ENCODE results near the gene UBE2F. TPM values are rescaled to one million over a fixed set of nuclear protein-coding genes. Genes with fewer than 3 reads are reported as not detected.
"Not testable (repeated sequence)": the region's sequence is repeated elsewhere in the genome, so short reads cannot be mapped to it uniquely, and the experiment has no call there.

UBE2F gene
- total RNA-seq, 2 donors from 2014 or later = 49.5 to 49.9 TPM

DNA sequence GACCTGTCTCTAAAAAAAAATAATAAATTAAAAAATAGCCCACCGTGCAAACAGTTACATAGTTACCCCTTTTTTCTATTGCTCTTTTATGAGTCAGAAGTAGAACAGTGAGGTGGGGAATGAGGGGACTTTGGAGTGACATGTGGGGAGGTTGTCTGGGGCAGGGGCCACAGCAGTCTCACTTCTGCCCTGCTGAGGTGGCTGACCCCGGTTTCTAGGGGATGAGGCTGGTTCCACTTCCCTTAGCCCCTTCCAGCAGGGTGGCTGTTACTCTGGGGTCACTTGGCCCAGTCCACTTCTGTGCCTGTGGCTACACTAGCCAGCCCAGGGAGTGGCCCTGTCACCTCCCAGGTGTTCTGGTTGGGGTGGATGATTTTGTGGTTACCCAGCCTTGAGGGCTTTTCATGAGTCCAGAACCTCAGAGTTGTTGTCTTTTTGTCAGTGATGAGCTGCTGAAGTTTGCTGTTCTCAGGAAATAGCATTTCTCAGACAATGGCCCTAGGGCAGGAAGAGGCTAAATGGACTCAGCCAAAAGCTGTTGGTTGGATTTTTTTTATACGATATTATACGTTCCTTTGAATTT, 66.0 kb downstream of the UBE2F start:
- intact Hi-C loops (cut with DNase I) = no loop called here
- no peak for DNase-seq (ENCODE audit: low spot score)

DNA sequence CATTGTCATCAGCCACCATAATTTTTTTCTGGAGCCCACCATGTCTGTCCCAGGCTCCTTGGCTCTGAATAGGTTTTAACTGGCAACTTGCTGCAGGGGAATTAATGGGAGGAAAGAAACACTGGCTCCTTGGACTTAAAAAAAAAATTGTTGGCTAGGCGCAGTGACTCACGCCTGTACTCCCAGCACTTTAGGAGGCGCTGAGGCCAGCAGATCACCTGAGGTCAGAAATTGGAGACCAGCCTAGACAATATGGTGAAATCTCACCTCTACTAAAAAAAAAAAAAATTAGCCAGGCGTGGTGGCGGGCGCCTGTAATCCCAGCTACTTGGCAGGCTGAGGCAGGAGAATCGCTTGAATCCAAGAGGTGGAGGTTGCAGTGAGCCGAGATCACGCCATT, 67.2 kb downstream of the UBE2F start:
- intact Hi-C loops (cut with DNase I); DNase-seq (ENCODE audit: low spot score): not testable (repeated sequence)

DNA sequence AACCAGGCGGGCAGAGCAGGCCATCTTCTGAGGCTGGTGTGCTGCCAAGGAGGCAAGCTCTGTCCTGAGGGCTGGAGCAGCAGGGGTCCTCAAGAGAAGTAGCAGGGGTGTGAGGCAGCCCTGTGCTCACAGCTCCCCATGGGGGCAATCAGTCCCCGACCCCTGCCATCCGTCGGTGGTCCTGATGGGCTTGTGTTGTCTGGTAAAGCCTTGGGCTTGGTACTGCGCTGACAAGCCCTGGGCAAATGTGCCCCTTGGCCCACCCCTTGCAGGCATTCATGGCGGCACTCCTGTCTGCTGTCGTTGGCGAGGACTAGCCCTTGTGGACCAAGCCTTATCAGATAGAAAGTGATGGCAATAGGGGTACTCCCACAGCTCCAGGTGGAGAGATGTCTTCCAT, 71.4 kb downstream of the UBE2F start:
- intact Hi-C loops (cut with DNase I) = no loop called here
- no peak for DNase-seq (ENCODE audit: low spot score)

DNA sequence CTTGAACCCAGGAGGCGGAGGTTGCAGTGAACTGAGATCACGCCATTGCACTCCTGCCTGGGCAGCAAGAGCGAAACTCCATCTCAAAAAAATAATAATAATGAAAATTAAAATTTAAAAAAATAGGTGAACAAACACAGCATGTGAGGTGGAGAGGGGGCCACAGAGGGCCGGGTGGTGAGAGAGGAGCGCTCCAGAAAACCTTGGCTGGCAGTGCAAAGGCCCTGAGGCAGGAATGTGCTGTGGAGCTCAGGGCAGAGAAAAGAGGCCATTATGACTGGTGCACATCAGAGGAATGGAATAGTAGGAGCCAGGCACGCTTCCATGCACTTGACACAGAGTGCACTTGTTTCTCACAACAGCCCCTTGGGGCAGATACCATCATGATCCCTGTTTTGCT, 72.3 kb downstream of the UBE2F start:
- no peak for DNase-seq (ENCODE audit: low spot score)
- intact Hi-C loops (cut with DNase I) = no loop called here

DNA sequence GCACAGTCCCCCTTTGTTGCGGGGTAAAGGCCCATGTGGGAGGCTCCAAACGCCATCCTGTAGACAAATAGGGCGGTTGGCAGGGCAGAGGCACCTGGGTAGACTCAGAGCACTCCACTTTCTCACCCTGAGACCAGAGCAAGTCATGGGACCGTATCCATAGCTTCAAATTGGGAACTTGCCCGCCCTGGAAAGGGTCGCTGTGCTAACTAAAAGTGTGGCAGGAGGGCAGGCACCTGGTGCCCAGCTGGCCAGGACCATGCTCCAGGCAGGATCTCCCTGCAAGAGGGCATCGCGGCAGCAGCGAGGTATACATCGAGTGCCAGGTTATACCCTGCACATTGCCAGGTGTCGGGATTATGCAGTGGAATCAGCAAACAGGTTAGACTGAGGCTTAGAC, 73.2 kb downstream of the UBE2F start:
- intact Hi-C loops (cut with DNase I) = no loop called here
- no peak for DNase-seq (ENCODE audit: low spot score)

DNA sequence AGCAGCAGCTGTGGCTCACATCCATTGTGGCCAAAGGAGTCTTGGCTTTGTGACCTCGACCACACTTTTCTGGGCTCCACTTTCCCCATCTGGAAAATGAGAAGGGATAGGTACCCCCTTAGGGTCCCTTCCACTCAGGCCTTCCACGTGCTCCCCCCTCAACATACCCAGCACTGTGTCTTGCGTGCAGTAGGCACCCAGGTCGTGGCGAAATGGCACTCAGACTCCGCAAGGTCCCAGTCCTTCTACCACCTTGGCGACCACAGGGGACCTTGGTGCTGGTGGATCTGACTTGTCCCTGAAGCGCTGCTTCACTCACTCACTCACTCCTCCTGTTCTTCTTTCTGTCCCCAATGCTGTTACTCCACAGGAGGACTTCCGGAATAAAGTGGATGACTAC, 74.1 kb downstream of the UBE2F start:
- DNase-seq (ENCODE audit: low spot score) = no peak
- intact Hi-C loops (cut with DNase I) = no loop called here

DNA sequence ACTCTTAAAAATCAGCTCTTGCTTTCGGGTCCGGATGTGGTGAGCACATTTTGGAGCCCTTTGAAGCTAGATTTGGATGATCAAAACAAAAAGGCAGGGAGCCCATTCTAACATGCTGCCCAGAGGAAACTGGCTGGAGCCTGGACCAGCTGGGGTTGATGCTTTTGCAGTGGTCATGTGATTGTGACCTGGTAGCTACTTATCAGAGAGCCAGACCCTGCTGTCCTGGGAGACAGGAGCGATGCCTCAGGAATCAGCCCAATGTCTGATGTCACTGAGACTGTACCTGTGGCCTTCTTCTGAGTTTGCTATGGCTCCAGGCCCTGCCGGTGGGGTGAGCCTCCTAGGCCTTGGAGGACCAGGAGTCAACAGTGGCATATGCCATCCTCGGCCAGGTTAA, 75.3 kb downstream of the UBE2F start:
- no peak for DNase-seq (ENCODE audit: low spot score)
- intact Hi-C loops (cut with DNase I) = no loop called here

DNA sequence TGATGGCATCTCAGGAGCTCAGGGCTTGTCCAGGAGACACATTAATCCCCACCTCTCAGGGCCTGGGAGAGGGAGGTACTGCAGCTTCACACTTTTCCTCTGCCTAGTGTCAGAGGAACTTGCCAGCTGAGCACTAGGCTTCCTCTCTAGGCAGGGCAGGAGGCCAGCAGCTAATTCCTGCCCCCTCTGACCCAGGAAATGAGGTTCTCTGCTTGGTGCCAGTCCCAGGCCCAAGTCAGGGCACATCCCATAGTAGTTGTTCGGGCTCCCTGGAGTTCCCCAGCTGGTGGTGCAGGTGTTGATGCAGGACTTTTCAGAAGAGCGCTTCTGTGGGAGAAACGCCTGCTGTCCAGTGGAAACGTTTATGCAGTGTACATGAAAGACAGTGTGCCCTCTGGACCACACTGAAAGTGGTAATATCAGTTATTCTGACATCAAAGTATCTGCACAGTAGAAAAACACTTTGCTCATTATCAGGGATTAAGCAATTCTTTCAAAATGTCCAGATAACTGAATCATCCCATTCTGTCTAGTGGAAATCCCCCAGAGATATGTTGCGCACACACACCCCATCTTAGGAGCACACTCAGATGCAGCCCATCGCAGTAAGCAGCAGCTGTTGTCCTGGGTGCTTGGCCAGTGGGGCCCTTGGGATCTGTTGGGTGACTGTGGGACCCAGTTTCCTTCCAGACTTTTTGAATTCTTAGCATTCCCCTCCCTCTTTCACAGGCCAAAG, 76.2 kb downstream of the UBE2F start:
- no peak for DNase-seq (ENCODE audit: low spot score)
- intact Hi-C loops (cut with DNase I) = no loop called here

DNA sequence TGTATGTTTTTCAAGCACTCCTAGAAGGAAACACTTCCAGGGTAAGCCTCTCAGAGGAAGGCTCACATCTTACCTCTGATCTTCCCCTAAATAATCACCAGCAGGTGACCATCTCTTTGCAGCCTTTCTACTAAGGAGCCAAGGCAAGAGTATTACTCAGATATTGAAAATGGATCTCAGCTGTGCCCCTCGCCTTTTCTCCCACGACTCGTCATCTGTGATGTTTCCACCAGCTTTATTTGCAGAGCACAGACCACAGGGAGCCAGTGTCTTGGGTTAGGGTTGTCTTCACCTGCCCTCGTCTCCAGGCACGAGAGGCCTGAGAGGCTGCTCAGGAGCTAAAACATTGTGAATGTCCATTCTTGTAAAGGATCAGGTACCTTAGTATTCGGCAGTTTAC, 77.0 kb downstream of the UBE2F start:
- intact Hi-C loops (cut with DNase I) = no loop called here
- DNase-seq (ENCODE audit: low spot score) = peak; percentile 22

DNA sequence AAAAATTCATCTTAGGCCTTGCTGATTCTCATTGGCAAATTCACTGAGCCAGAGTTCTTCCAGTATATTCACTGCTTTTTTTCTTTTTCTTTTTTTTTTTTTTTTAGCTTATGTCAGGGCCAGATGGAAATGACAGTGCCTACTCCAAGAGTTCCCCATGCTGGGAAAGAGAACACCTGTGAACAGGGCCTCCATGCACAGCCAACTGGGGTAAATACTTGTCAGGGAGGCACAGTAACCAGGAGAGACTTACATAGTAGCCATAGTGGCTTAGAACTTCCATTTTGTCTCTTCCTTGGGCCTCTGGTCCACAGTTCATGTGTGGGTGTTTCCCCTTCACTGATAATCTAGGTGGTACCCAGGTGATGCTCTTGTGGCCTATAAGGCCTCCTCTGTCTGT, 78.8 kb downstream of the UBE2F start:
- intact Hi-C loops (cut with DNase I) = no loop called here
- DNase-seq (ENCODE audit: low spot score) = no peak

DNA sequence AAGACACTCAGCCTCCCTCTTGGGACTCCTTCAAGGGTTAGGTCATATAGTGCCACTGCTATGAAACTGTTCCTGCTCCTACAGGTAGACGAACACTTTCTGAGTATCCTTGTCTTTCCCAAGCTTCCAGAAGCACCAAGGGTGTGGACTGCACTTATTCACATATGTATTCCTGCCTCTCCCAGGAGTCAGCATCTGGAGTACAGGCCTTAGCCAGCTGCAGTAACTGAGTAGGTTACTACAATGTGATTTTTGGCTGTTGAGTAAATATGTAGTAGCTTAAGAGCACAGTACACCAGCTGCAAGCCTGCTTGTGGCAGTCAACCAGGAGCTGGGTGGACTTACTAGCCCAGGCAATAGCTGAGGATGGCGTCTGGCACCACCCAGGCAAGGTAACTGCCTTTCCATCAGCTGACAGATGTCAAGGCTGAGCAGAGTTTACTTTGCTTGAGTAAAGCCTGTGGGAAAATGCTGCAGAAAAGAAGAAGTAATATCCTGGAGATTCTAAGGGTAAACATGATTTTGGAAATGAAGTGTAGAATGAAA, 80.0 kb downstream of the UBE2F start:
- DNase-seq (ENCODE audit: low spot score) = no peak
- intact Hi-C loops (cut with DNase I) = no loop called here

DNA sequence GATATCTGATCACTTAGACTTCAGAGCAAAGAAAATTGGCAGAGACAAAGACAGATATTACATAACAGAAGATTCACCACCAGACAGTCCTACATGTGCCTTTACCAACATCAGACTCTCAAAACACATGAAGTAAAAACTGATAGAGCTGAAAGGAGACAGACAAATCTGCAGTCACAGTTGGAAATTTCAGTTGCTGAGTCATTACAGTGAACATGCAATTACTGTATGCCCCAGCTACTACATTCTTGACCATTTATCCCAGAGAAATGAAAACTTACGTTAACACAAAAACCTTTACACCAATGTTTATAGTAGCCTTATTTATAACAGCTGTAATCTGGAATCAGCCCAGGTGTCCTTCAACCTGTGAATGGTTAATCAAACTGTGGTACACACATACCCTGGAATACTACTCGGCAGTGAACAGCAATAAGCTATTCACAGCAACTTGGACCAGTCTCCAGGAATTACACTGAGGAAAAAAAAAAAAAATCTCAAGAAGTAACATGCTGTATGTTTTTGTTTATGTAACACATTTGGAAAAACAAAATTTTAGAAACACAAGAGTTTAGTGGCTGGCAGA, 86.5 kb downstream of the UBE2F start:
- intact Hi-C loops (cut with DNase I) = no loop called here
- DNase-seq (ENCODE audit: low spot score) = no peak

DNA sequence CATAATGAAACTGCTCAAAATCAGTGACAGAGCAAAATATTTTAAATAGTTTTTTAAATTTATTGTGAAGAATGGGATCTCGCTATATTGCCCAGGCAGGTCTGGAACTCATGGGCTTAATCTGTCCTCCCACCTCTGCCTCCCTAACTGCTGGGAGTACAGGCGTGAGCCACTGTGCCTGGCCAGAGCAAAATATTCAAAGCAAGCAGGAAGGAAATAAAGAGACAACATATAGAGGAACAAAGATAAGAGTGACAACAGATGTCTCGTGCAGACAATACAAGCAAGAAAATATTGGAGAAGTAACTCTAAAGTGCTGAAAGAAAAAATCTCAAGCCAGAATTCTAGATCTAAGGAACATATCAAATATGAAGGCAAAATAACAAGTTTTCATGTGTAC, 89.0 kb downstream of the UBE2F start:
- no peak for DNase-seq (ENCODE audit: low spot score)
- intact Hi-C loops (cut with DNase I) = no loop called here

DNA sequence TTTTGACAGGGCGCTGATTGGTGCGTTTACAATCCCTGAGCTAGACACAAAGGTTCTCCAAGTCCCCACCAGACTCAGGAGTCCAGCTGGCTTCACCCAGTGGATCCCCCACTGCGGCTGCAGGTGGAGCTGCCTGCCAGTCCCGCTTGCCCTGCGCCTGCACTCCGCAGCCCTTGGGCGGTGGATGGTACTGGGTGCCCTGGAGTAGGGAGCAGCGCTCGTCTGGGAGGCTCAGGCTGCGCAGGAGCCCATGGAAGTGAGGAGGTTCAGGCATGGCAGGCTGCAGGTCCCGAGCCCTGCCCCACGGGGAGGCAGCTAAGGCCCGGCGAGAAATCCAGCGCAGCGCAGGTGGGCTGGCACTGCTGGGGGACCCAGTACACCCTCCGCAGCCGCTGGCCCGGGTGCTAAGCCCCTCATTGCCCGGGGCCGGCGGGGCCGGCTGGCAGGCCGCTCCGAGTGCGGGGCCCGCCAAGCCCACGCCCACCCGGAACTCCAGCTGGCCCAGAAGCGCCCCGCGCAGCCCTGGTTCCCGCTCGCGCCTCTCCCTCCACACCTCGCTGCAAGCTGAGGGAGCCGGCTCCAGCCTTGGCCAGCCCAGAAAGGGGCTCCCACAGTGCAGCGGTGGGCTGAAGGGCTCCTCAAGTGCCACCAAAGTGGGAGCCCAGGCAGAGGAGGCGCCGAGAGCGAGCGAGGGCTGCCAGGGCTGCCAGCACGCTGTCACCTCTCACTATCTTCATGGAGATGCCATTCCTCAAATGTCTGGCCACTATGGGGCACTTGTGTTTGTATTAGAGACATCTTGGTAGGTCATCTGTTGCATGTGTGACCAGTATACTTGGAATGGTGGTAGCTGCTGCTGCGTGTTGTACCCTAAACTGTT, 91.1 kb downstream of the UBE2F start:
- DNase-seq (ENCODE audit: low spot score); intact Hi-C loops (cut with DNase I): not testable (repeated sequence)

DNA sequence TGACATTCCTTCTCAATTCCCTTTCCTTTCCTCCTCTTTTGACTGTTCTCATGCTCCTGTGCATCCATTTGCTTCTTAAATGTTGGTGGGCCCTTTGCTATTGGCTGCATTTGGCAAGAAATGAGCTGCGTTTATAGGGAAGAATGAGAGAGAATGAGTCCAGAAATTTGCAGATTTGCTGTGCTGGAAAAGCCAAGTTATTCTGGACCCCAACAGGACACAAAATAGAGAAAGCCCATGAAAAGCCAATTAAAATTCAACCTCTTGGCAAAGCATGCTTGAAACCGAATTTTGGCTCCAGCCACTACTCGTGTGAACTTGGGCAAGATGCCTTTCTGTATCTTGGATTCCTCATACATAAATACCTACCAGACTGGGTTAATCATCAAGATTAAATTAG, 92.7 kb downstream of the UBE2F start:
- intact Hi-C loops (cut with DNase I) = no loop called here
- DNase-seq (ENCODE audit: low spot score) = no peak

DNA sequence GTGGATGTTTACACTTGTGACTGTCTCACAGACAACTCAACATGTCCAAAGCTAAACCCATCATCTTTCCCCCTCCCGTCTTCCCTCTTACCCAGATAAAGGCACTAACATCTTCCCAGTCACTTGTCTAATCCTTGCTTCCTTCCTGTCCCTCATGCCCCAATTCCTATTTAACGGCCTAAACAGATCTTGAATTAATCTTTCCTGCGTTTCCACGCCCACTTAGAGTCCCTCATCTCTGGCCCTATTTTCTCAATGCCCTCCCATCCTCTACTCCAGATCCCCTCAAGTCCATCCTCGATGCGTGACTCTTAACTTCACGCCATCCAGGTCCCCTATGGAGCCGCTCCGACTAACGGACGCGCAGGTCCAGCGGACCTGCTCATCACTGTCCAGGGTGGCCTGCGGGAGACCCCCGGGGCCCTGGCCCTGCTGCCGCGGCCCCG, 93.3 kb downstream of the UBE2F start:
- intact Hi-C loops (cut with DNase I) = no loop called here
- DNase-seq (ENCODE audit: low spot score) = no peak

DNA sequence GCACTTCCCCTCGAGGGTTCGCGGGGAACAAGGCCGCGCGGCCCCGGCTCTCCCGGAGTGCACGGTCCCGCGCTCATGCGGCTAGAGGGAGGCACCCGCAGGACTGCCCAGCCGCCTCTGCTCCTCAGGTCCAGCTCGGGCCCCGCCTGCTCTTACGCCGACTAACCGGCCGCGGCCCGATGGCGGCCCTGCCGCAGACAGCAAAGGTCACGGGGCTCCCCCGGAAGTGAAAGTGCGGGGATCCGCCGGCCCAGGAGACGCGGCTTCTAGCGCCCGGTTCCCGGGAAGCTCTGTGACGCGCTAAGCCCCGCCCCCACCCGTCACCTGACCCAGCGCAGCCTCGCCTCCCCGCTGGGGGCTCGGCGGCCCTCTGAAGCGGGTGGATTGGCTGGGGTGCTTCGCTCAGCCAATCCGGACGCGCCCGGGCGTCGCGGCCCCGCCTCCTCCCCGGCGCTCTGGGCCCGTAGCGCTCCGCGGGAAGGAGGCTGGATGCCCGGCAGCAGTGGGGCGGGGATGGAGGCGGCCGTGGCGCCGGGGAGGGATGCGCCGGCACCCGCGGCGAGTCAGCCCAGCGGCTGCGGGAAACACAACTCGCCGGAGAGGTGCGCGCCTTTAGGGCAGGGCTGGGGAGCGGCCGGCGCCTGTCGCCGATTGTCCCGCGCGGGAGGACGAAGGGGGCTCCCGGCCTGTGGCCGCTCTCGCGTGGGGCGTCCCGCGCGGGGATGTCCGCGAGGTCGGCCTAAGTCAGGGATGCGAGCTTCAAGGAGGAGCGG, 93.9 kb downstream of the UBE2F start, which contains the start of gene SCLY:
SCLY (plus strand) TSS at position 460 of the 773 bp plus-strand sequence; CDS start at position 514, 54 bp downstream.
- intact Hi-C loops (cut with DNase I) = no loop called here
- peak; percentile 99 for DNase-seq (ENCODE audit: low spot score)

DNA sequence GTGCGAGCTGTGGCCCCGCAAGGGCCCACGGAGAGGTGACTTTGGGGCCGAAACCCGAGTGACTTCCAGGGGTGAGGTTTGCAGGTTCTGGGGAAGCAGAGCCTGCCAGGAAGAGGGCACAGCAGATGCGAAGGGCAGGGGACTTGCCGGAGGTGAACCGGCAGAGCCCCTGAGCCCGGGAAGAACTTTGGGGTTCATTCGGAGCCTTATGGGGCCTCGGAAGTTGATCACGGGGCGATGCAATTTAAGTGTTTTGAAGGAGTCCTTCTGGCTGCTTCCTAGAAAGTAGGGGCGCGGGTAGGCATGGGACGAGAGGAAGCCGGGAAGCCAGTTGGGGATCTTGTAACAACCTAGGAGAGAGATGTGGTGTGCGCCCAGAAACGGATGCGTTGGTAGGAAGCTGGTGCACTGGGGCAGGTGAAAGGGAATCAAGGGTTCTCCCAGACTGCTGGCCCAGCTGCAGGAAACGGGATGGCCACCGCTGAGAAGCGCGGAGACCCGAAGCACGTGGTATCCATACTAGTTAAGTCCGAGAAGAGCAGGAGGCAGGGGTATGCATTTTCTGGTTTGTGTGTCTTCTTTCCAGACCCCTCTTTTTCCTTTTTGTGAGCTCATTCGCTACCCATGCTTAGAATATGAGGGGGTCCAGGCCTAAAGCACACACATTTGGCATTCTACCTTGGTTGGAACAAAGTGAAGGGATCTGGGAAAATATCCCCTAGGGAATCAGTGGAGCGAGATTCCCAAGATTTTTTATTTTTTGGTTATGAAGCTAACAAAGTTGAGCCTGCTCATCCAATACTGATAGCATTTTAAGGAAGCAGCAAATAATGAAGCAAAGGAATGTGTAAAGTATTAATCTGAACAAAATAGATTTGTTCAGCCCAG, 94.7 kb downstream of the UBE2F start:
- DNase-seq (ENCODE audit: low spot score) = no peak
- intact Hi-C loops (cut with DNase I) = no loop called here

All from posterior vena cava (tissue), 2 donors.